ENCODE data around the gene ARHGAP15.

Gene ARHGAP15

GRCh38 chr2:143635302-143635701 lies 506.1 kb downstream of the ARHGAP15 start:
- H3K18ac ChIP-seq (ENCODE audit: low read length), result no peak overlapping the region
- H3K4me3 ChIP-seq (ENCODE audit: low read length in 2 of 2), result no peak overlapping the region
- H3K9me3 ChIP-seq (replicated peaks in 1 of 2; ENCODE audit: control insufficient read depth in 2 of 2, insufficient read depth in 1 of 2, low read depth in 1 of 2, low read length in 2 of 2), result peaks cover 0 to 5% of the 10 kb centered on the region in 2 donors
- no peak overlapping the region for H3K27ac ChIP-seq (replicated peaks; ENCODE audit: low read length)
- H2AK5ac ChIP-seq (ENCODE audit: low read depth, low read length), result no peak overlapping the region
- no peak for DNase-seq (ENCODE audit: low spot score)
- no peak overlapping the region for H2BK15ac ChIP-seq (ENCODE audit: low read length)
- no peak overlapping the region for H2BK12ac ChIP-seq (ENCODE audit: low read length)
- H3K36me3 ChIP-seq (replicated peaks in 1 of 2; ENCODE audit: control insufficient read depth in 2 of 2, insufficient read depth in 2 of 2, low read length in 2 of 2), result no peaks in the 10 kb centered on the region
- no peak overlapping the region for H3K9ac ChIP-seq (ENCODE audit: low read depth, low read length, poor library complexity)
- H4K8ac ChIP-seq (ENCODE audit: low read depth, low read length), result no peak overlapping the region
- no CpG with 5 or more reads among the region's 2 CpGs for WGBS, 2 donors (ENCODE audit: extremely low coverage in 2 of 2, insufficient read length in 2 of 2, insufficient replicate concordance in 1 of 2)
- no peaks in the 10 kb centered on the region for H3K79me1 ChIP-seq (ENCODE audit: low read depth, low read length)
- H3K14ac ChIP-seq (ENCODE audit: low read length), result no peak overlapping the region
- no peak overlapping the region for H2BK5ac ChIP-seq (ENCODE audit: low read length)
- H4K91ac ChIP-seq (ENCODE audit: low read depth, low read length, poor library complexity), result no peak overlapping the region
- no peak overlapping the region for H2AFZ ChIP-seq (ENCODE audit: low read length)
- no peak overlapping the region for H3K4ac ChIP-seq (ENCODE audit: low read length)
- no peak overlapping the region for H3K23ac ChIP-seq (ENCODE audit: low read depth, low read length, poor library complexity)
- no peaks in the 10 kb centered on the region for H3K4me1 ChIP-seq (ENCODE audit: control insufficient read depth in 2 of 2, insufficient read depth in 1 of 2, low read depth in 1 of 2, low read length in 2 of 2)
- no peak overlapping the region for H2BK120ac ChIP-seq (ENCODE audit: low read depth, low read length)
- no peak overlapping the region for H3K4me2 ChIP-seq (ENCODE audit: insufficient read depth, low read length, poor library complexity, severe bottlenecking)
- no peaks in the 10 kb centered on the region for H3K27me3 ChIP-seq (ENCODE audit: control insufficient read depth in 3 of 3, insufficient read depth in 3 of 3, low read depth in 1 of 3, low read length in 3 of 3)

GRCh38 chr2:143635936-143636335 lies 506.7 kb downstream of the ARHGAP15 start:
- H3K4ac ChIP-seq (ENCODE audit: low read length), result no peak overlapping the region
- no peaks in the 10 kb centered on the region for H3K4me1 ChIP-seq (ENCODE audit: control insufficient read depth in 2 of 2, insufficient read depth in 1 of 2, low read depth in 1 of 2, low read length in 2 of 2)
- no peak overlapping the region for H3K4me3 ChIP-seq (ENCODE audit: low read length in 2 of 2)
- H2BK12ac ChIP-seq (ENCODE audit: low read length), result no peak overlapping the region
- H2BK120ac ChIP-seq (ENCODE audit: low read depth, low read length), result no peak overlapping the region
- H3K4me2 ChIP-seq (ENCODE audit: insufficient read depth, low read length, poor library complexity, severe bottlenecking), result no peak overlapping the region
- no peak overlapping the region for H3K14ac ChIP-seq (ENCODE audit: low read length)
- H4K91ac ChIP-seq (ENCODE audit: low read depth, low read length, poor library complexity), result no peak overlapping the region
- no peak overlapping the region for H3K23ac ChIP-seq (ENCODE audit: low read depth, low read length, poor library complexity)
- H2AFZ ChIP-seq (ENCODE audit: low read length), result no peak overlapping the region
- no peak overlapping the region for H3K9ac ChIP-seq (ENCODE audit: low read depth, low read length, poor library complexity)
- H3K27me3 ChIP-seq (ENCODE audit: control insufficient read depth in 3 of 3, insufficient read depth in 3 of 3, low read depth in 1 of 3, low read length in 3 of 3), result no peaks in the 10 kb centered on the region
- H2AK5ac ChIP-seq (ENCODE audit: low read depth, low read length), result no peak overlapping the region
- peaks cover under 1 to 5% of the 10 kb centered on the region in 2 donors for H3K9me3 ChIP-seq (replicated peaks in 1 of 2; ENCODE audit: control insufficient read depth in 2 of 2, insufficient read depth in 1 of 2, low read depth in 1 of 2, low read length in 2 of 2)
- H3K36me3 ChIP-seq (replicated peaks in 1 of 2; ENCODE audit: control insufficient read depth in 2 of 2, insufficient read depth in 2 of 2, low read length in 2 of 2), result no peaks in the 10 kb centered on the region
- no peak overlapping the region for H2BK15ac ChIP-seq (ENCODE audit: low read length)
- no peak for DNase-seq (ENCODE audit: low spot score)
- WGBS, 2 donors (ENCODE audit: extremely low coverage in 2 of 2, insufficient read length in 2 of 2, insufficient replicate concordance in 1 of 2), result no CpG with 5 or more reads among the region's 2 CpGs
- no peak overlapping the region for H3K27ac ChIP-seq (replicated peaks; ENCODE audit: low read length)
- no peak overlapping the region for H2BK5ac ChIP-seq (ENCODE audit: low read length)
- no peaks in the 10 kb centered on the region for H3K79me1 ChIP-seq (ENCODE audit: low read depth, low read length)
- no peak overlapping the region for H4K8ac ChIP-seq (ENCODE audit: low read depth, low read length)
- H3K18ac ChIP-seq (ENCODE audit: low read length), result no peak overlapping the region

- Histone ChIP-seq H3K23ac (ENCODE audit: low read depth, low read length, poor library complexity) (no peak overlapping the region), H3K27me3 (ENCODE audit: control insufficient read depth in 3 of 3, insufficient read depth in 3 of 3, low read depth in 1 of 3, low read length in 3 of 3) (no peaks in the 10 kb centered on the region), H3K36me3 (replicated peaks in 1 of 2; ENCODE audit: control insufficient read depth in 2 of 2, insufficient read depth in 2 of 2, low read length in 2 of 2) (no peaks in the 10 kb centered on the region), H3K4ac (ENCODE audit: low read length) (no peak overlapping the region), H2BK120ac (ENCODE audit: low read depth, low read length) (no peak overlapping the region), H3K9me3 (replicated peaks in 1 of 2; ENCODE audit: control insufficient read depth in 2 of 2, insufficient read depth in 1 of 2, low read depth in 1 of 2, low read length in 2 of 2) (peaks cover 1 to 5% of the 10 kb centered on the region in 2 donors), H3K4me3 (ENCODE audit: low read length in 2 of 2) (no peak overlapping the region), H2BK5ac (ENCODE audit: low read length) (no peak overlapping the region), H3K4me2 (ENCODE audit: insufficient read depth, low read length, poor library complexity, severe bottlenecking) (no peak overlapping the region), H3K27ac (replicated peaks; ENCODE audit: low read length) (no peak overlapping the region), H4K8ac (ENCODE audit: low read depth, low read length) (no peak overlapping the region), H3K79me1 (ENCODE audit: low read depth, low read length) (no peaks in the 10 kb centered on the region), H4K91ac (ENCODE audit: low read depth, low read length, poor library complexity) (no peak overlapping the region), H2AK5ac (ENCODE audit: low read depth, low read length) (no peak overlapping the region), H2AFZ (ENCODE audit: low read length) (no peak overlapping the region), H3K9ac (ENCODE audit: low read depth, low read length, poor library complexity) (no peak overlapping the region), H3K14ac (ENCODE audit: low read length) (no peak overlapping the region), H3K4me1 (ENCODE audit: control insufficient read depth in 2 of 2, insufficient read depth in 1 of 2, low read depth in 1 of 2, low read length in 2 of 2) (no peaks in the 10 kb centered on the region), H3K18ac (ENCODE audit: low read length) (no peak overlapping the region), H2BK15ac (ENCODE audit: low read length) (no peak overlapping the region), H2BK12ac (ENCODE audit: low read length) (no peak overlapping the region)
- no peak for DNase-seq (ENCODE audit: low spot score)
- WGBS, 2 donors (ENCODE audit: extremely low coverage in 2 of 2, insufficient read length in 2 of 2, insufficient replicate concordance in 1 of 2), result no CpG with 5 or more reads among the region's 5 CpGs
These were observed 511.6 kb downstream of the ARHGAP15 start for GRCh38 chr2:143640826-143641225.

GRCh38 chr2:143645921-143646645 lies 516.9 kb downstream of the ARHGAP15 start:
- no peak overlapping the region for H3K4ac ChIP-seq (ENCODE audit: low read length)
- no peaks in the 10 kb centered on the region for H3K27me3 ChIP-seq (ENCODE audit: control insufficient read depth in 3 of 3, insufficient read depth in 3 of 3, low read depth in 1 of 3, low read length in 3 of 3)
- H3K36me3 ChIP-seq (replicated peaks in 1 of 2; ENCODE audit: control insufficient read depth in 2 of 2, insufficient read depth in 2 of 2, low read length in 2 of 2), result no peaks in the 10 kb centered on the region
- H3K14ac ChIP-seq (ENCODE audit: low read length), result no peak overlapping the region
- no peak overlapping the region for H4K8ac ChIP-seq (ENCODE audit: low read depth, low read length)
- no peak overlapping the region for H2AK5ac ChIP-seq (ENCODE audit: low read depth, low read length)
- H2BK12ac ChIP-seq (ENCODE audit: low read length), result no peak overlapping the region
- H3K9ac ChIP-seq (ENCODE audit: low read depth, low read length, poor library complexity), result no peak overlapping the region
- no peak overlapping the region for H2BK120ac ChIP-seq (ENCODE audit: low read depth, low read length)
- H2BK5ac ChIP-seq (ENCODE audit: low read length), result no peak overlapping the region
- H3K79me1 ChIP-seq (ENCODE audit: low read depth, low read length), result no peaks in the 10 kb centered on the region
- H3K27ac ChIP-seq (replicated peaks; ENCODE audit: low read length), result no peak overlapping the region
- H3K4me3 ChIP-seq (ENCODE audit: low read length in 2 of 2), result no peak overlapping the region
- peak overlapping the region; percentile 54 for H2AFZ ChIP-seq (ENCODE audit: low read length)
- no peak overlapping the region for H3K23ac ChIP-seq (ENCODE audit: low read depth, low read length, poor library complexity)
- H3K18ac ChIP-seq (ENCODE audit: low read length), result no peak overlapping the region
- no peaks in the 10 kb centered on the region for H3K9me3 ChIP-seq (replicated peaks in 1 of 2; ENCODE audit: control insufficient read depth in 2 of 2, insufficient read depth in 1 of 2, low read depth in 1 of 2, low read length in 2 of 2)
- no peak overlapping the region for H4K91ac ChIP-seq (ENCODE audit: low read depth, low read length, poor library complexity)
- no peak overlapping the region for H2BK15ac ChIP-seq (ENCODE audit: low read length)
- no peak for DNase-seq (ENCODE audit: low spot score)
- peaks cover 2 to 3% of the 10 kb centered on the region in 2 donors for H3K4me1 ChIP-seq (ENCODE audit: control insufficient read depth in 2 of 2, insufficient read depth in 1 of 2, low read depth in 1 of 2, low read length in 2 of 2)
- WGBS, 2 donors (ENCODE audit: extremely low coverage in 2 of 2, insufficient read length in 2 of 2, insufficient replicate concordance in 1 of 2), result no CpG with 5 or more reads among the region's 5 CpGs
- no peak overlapping the region for H3K4me2 ChIP-seq (ENCODE audit: insufficient read depth, low read length, poor library complexity, severe bottlenecking)
